Caco-2 (cell line): Measurements from ENCODE around the gene WDR45B. TPM values are rescaled to one million over a fixed set of nuclear protein-coding genes. Genes with fewer than 3 reads are reported as not detected.

ENCODE experiments used
- BruUV-seq: library from RNA; stranded (reverse); fragments of 400-500 nt; replicated peaks from 2 replicates; lab custom pipeline; 2021; lab: Mats Ljungman, UMichigan
- CTCF ChIA-PET: fragments of 300-600 bp; sonication (Branson Sonifier 250); formaldehyde crosslinking; loops from one replicate; lab custom pipeline; 2022; ENCODE audit warnings: antibody characterized with exemption; lab: Charles Lee
- POLR2A ChIA-PET: fragments of 300-600 bp; sonication (Branson Sonifier 250); formaldehyde crosslinking; loops from one replicate; lab custom pipeline; 2022; ENCODE audit warnings: antibody characterized with exemption; lab: Charles Lee
- DNase-seq, 2 experiments: peaks; one replicate each; pipeline versions ENCODE4 v3.0.0 to v3.0.0-alpha.2; 2020 to 2022
- H3K27me3 ChIP-seq: replicated peaks from 2 replicates; pipeline ENCODE4 v1.6.0; 2011; ENCODE audit warnings: low read length; ENCODE audit not compliant: control insufficient read depth, insufficient read depth
- H3K36me3 ChIP-seq: 2 replicates; pipeline ENCODE4 v1.5.1; 2011; ENCODE audit warnings: low read length; ENCODE audit not compliant: control insufficient read depth, insufficient read depth
- H3K4me1 ChIP-seq: fragments of 250-450 bp; sonication (Bioruptor Pico); 2 replicates; pipeline ENCODE4 v1.5.1; 2020; ENCODE audit warnings: mild to moderate bottlenecking
- H3K4me3 ChIP-seq: 2 replicates; pipeline ENCODE4 v1.5.1; 2011; ENCODE audit warnings: low read depth, mild to moderate bottlenecking, control low read depth, low read length
- H3K9me3 ChIP-seq: fragments of 250-450 bp; sonication (Bioruptor Pico); 2 replicates; pipeline ENCODE4 v1.5.1; 2020; ENCODE audit warnings: mild to moderate bottlenecking, moderate library complexity
- H3K27ac Mint-ChIP-seq: one replicate; pipeline ENCODE4 v1.8.0; 2022; ENCODE audit warnings: mixed read lengths; ENCODE audit not compliant: unreplicated experiment
- H3K27me3 Mint-ChIP-seq: one replicate; pipeline ENCODE4 v1.8.0; 2022; ENCODE audit warnings: mixed read lengths; ENCODE audit not compliant: insufficient read depth, unreplicated experiment
- H3K36me3 Mint-ChIP-seq: one replicate; pipeline ENCODE4 v1.8.0; 2022; ENCODE audit warnings: mild to moderate bottlenecking, mixed read lengths; ENCODE audit not compliant: insufficient read depth, unreplicated experiment
- H3K4me1 Mint-ChIP-seq: one replicate; pipeline ENCODE4 v1.8.0; 2022; ENCODE audit warnings: low read depth, mixed read lengths; ENCODE audit not compliant: unreplicated experiment
- H3K4me3 Mint-ChIP-seq: one replicate; pipeline ENCODE4 v1.8.0; 2022; ENCODE audit warnings: mild to moderate bottlenecking, moderate library complexity, mixed read lengths; ENCODE audit not compliant: unreplicated experiment
- H3K9me3 Mint-ChIP-seq: one replicate; pipeline ENCODE4 v1.8.0; 2022; ENCODE audit warnings: mixed read lengths; ENCODE audit not compliant: unreplicated experiment
- intact Hi-C: fragments of 100-400 bp; cut with micrococcal nuclease; formaldehyde crosslinking; loops from one replicate; pipeline ENCODE4 v1.10.0; 2022; ENCODE audit not compliant: unreplicated experiment
- total RNA-seq: library from RNA; stranded (reverse); gene quantifications from 2 replicates; pipeline ENCODE4 v1.2.3, GENCODE V29; 2022
- TF ChIP-seq, protein P1 (sequence below), 2 experiments: fragments of 200-600 bp in 1 of 2; IDR thresholded peaks; 1 replicate in 1 of 2; 2 replicates in 1 of 2; pipeline versions ENCODE4 v1.5.1 to v1.8.0; 2011 to 2022; ENCODE audit warnings: antibody characterized with exemption in 1 of 2, control low read depth in 1 of 2, inconsistent platforms in 1 of 2, low read depth in 1 of 2, low read length in 1 of 2, mild to moderate bottlenecking in 1 of 2, moderate library complexity in 1 of 2; ENCODE audit not compliant: insufficient read depth in 1 of 2, severe bottlenecking in 1 of 2, unreplicated experiment in 1 of 2

Gene WDR45B
- total RNA-seq, 1 experiment from 2014 or later, result 106 TPM

DNA sequence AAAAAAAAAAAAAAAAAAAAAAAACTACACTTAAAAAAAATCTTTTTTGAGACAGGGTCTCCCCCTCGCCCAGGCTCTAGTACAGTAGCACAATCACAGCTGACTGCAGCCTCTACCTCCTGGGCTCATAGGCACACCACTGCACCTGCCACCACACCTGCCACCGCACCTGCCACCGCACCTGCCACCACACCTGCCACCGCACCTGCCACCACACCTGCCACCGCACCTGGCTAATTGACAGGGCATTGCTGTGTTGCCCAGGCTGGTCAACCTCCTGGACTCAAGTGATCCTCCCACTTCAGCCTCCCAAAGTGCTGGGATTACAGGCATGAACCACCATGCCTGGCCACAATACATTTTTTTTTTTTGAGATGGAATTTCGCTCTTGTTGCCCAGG is 17.6 kb upstream of the WDR45B start:
- Histone ChIP-seq H3K9me3 (no peaks in the 10 kb centered on the region), H3K4me3 (no peak overlapping the region), H3K4me1 (no peaks in the 10 kb centered on the region), H3K36me3 (no peaks in the 10 kb centered on the region), H3K27me3 (no peaks in the 10 kb centered on the region)
- TF ChIP-seq, protein P1, sequence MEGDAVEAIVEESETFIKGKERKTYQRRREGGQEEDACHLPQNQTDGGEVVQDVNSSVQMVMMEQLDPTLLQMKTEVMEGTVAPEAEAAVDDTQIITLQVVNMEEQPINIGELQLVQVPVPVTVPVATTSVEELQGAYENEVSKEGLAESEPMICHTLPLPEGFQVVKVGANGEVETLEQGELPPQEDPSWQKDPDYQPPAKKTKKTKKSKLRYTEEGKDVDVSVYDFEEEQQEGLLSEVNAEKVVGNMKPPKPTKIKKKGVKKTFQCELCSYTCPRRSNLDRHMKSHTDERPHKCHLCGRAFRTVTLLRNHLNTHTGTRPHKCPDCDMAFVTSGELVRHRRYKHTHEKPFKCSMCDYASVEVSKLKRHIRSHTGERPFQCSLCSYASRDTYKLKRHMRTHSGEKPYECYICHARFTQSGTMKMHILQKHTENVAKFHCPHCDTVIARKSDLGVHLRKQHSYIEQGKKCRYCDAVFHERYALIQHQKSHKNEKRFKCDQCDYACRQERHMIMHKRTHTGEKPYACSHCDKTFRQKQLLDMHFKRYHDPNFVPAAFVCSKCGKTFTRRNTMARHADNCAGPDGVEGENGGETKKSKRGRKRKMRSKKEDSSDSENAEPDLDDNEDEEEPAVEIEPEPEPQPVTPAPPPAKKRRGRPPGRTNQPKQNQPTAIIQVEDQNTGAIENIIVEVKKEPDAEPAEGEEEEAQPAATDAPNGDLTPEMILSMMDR (IDR thresholded peaks at IDR 0.05; ENCODE audit: insufficient read depth in 1 of 2, low read depth in 1 of 2, low read length in 1 of 2, severe bottlenecking in 1 of 2, unreplicated experiment in 1 of 2), result no peak
- no peaks in the 10 kb centered on the region for H3K36me3 Mint-ChIP-seq
- no peaks in the 10 kb centered on the region for H3K27me3 Mint-ChIP-seq
- H3K27ac Mint-ChIP-seq, result no peak overlapping the region
- DNase-seq, result no peak
- ChIA-PET CTCF (no interaction called here), POLR2A (no interaction called here)
- H3K9me3 Mint-ChIP-seq, result peaks cover 2% of the 10 kb centered on the region
- peaks cover 7% of the 10 kb centered on the region for H3K4me1 Mint-ChIP-seq
- BruUV-seq, result no TSS peak
- no peak overlapping the region for H3K4me3 Mint-ChIP-seq
- intact Hi-C loops, result loop anchor here (5.0 kb wide), 1 partner anchor 101 kb away; no protein-coding TSS in a partner anchor

GRCh38 chr17:82665217-82665616 is 17.0 kb upstream of the WDR45B start:
- H3K4me1 ChIP-seq, result no peaks in the 10 kb centered on the region
- H3K27me3 ChIP-seq, result no peaks in the 10 kb centered on the region
- no peaks in the 10 kb centered on the region for H3K36me3 ChIP-seq
- H3K9me3 ChIP-seq, result no peaks in the 10 kb centered on the region
- H3K9me3 Mint-ChIP-seq, result no peaks in the 10 kb centered on the region
- H3K4me1 Mint-ChIP-seq, result peaks cover 7% of the 10 kb centered on the region
- TF ChIP-seq, protein P1 (IDR thresholded peaks at IDR 0.05; ENCODE audit: insufficient read depth in 1 of 2, low read depth in 1 of 2, low read length in 1 of 2, severe bottlenecking in 1 of 2, unreplicated experiment in 1 of 2), result no peak
- ChIA-PET CTCF (no interaction called here), POLR2A (no interaction called here)
- H3K27me3 Mint-ChIP-seq, result no peaks in the 10 kb centered on the region
- no peak for DNase-seq
- H3K4me3 Mint-ChIP-seq, result no peak overlapping the region
- intact Hi-C loops, result loop anchor here (5.0 kb wide), 1 partner anchor 102 kb away; no protein-coding TSS in a partner anchor
- no peak overlapping the region for H3K27ac Mint-ChIP-seq
- no peak overlapping the region for H3K4me3 ChIP-seq
- BruUV-seq, result no TSS peak
- no peaks in the 10 kb centered on the region for H3K36me3 Mint-ChIP-seq

DNA sequence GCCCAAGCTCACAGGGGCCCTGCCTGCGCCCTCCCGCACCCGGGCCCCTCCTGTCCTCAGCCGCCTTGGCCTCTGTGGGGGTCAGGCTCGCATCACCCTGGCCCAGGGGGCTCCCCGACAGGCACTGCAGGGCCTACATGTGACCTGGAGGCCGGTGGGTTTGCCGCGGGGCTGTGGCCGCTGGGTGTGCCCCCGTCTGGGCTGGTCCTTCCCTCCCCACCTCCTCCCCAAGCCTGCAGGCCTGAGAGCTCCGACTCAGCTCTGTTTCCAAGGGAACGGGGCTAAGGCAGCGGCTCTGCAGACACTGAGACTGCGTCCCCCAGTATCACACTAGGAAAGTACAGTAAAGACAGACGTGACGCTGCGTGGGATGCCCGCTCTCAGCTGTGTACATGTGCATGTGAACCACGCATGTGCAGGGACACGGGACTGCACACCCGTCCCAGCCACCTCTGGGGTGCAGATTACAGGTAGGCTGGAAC is 16.5 kb upstream of the WDR45B start:
- Mint-ChIP-seq H3K27ac (no peak overlapping the region), H3K9me3 (no peaks in the 10 kb centered on the region), H3K27me3 (no peaks in the 10 kb centered on the region), H3K36me3 (no peaks in the 10 kb centered on the region), H3K4me1 (peaks cover 7% of the 10 kb centered on the region), H3K4me3 (no peak overlapping the region)
- Histone ChIP-seq H3K4me3 (no peak overlapping the region), H3K27me3 (no peaks in the 10 kb centered on the region), H3K9me3 (no peaks in the 10 kb centered on the region), H3K36me3 (no peaks in the 10 kb centered on the region), H3K4me1 (no peaks in the 10 kb centered on the region)
- CTCF ChIA-PET, result no interaction called here
- DNase-seq, result no peak
- TF ChIP-seq, protein P1 (IDR thresholded peaks at IDR 0.05; ENCODE audit: insufficient read depth in 1 of 2, low read depth in 1 of 2, low read length in 1 of 2, severe bottlenecking in 1 of 2, unreplicated experiment in 1 of 2), result no peak
- no TSS peak for BruUV-seq
- intact Hi-C loops, result loop anchor here (5.0 kb wide), 1 partner anchor 103 kb away; no protein-coding TSS in a partner anchor
- POLR2A ChIA-PET, result no interaction called here
